ENCODE measurements around the gene RPS19BP1.

DNA sequence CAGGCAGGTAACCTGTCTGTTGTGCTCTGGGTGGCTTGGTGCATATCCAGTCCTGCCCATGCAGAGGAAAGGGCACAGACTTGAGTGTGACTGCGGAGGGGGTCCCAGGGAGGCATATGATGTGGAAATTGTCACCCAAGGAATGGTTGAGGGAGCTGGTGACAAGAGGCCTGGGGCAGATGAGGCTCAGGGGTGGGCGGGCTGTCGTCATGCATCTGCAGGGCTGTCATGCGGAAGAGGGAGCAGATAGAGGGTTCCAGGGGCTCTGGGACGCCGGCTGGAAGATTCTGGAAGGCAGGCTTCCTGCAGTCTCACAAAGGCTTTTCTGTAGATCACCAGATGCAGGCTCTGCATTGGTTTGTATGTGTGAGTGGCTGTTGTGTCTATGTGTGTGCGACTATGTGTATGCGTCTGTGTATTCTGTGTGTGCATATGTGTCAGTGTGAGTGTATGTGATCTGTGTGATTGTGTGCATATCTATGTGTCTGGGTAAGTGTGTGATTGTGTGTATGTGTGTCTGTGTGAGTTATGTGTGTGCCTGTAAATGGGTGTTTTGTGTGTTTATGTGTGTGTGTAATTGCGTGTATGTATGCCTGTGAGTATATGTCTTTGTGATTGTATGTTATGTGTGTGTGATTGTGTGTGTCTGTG lies 30.4 kb upstream of the RPS19BP1 start:
- TF ChIP-seq, protein P1, sequence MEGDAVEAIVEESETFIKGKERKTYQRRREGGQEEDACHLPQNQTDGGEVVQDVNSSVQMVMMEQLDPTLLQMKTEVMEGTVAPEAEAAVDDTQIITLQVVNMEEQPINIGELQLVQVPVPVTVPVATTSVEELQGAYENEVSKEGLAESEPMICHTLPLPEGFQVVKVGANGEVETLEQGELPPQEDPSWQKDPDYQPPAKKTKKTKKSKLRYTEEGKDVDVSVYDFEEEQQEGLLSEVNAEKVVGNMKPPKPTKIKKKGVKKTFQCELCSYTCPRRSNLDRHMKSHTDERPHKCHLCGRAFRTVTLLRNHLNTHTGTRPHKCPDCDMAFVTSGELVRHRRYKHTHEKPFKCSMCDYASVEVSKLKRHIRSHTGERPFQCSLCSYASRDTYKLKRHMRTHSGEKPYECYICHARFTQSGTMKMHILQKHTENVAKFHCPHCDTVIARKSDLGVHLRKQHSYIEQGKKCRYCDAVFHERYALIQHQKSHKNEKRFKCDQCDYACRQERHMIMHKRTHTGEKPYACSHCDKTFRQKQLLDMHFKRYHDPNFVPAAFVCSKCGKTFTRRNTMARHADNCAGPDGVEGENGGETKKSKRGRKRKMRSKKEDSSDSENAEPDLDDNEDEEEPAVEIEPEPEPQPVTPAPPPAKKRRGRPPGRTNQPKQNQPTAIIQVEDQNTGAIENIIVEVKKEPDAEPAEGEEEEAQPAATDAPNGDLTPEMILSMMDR (IDR thresholded peaks at IDR 0.05), result no peak
- no peak for TF ChIP-seq EZH2 (IDR thresholded peaks at IDR 0.05)
